ENCODE data around the gene CASKIN1. TPM values are rescaled to one million over a fixed set of nuclear protein-coding genes. Genes with fewer than 3 reads are reported as not detected.

The CASKIN1 gene
- total RNA-seq, 4 donors from 2014 or later, result 0.13 to 1.2 (median 0.40) TPM

- no peak overlapping the region for H3K4me3 ChIP-seq (replicated peaks in 1 of 3)
- no peaks in the 10 kb centered on the region for H3K27me3 ChIP-seq
- TF ChIP-seq CTCF (IDR thresholded peaks at IDR 0.05) (no peak), POLR2A (IDR thresholded peaks at IDR 0.05) (no peak)
- intact Hi-C loops (cut with DNase I), result no loop called here
- H3K9me3 ChIP-seq, result no peaks in the 10 kb centered on the region
- DNase-seq, result no peak
- no peaks in the 10 kb centered on the region for H3K36me3 ChIP-seq
- no peak overlapping the region for H3K27ac ChIP-seq
- WGBS, 2 donors, result 91 to 93% methylated on average over 13 of the region's 13 CpGs
- H3K4me1 ChIP-seq, result no peaks in the 10 kb centered on the region
Measured at GRCh38 chr16:2186064-2186463, 10.3 kb downstream of the CASKIN1 start.

GRCh38 chr16:2184962-2185361, 11.4 kb downstream of the CASKIN1 start:
- no peaks in the 10 kb centered on the region for H3K9me3 ChIP-seq
- no peaks in the 10 kb centered on the region for H3K27me3 ChIP-seq
- WGBS, 2 donors, result 90 to 94% methylated on average over 2 to 20 of the region's 20 CpGs
- TF ChIP-seq POLR2A (IDR thresholded peaks at IDR 0.05), result no peak
- no peak for TF ChIP-seq CTCF (IDR thresholded peaks at IDR 0.05)
- no peak overlapping the region for H3K4me3 ChIP-seq (replicated peaks in 1 of 3)
- DNase-seq, result no peak
- H3K27ac ChIP-seq, result no peak overlapping the region
- no peaks in the 10 kb centered on the region for H3K4me1 ChIP-seq
- intact Hi-C loops (cut with DNase I), result no loop called here
- H3K36me3 ChIP-seq, result no peaks in the 10 kb centered on the region

- Histone ChIP-seq H3K27ac (no peak overlapping the region), H3K4me3 (replicated peaks in 1 of 3) (no peak overlapping the region), H3K9me3 (no peaks in the 10 kb centered on the region), H3K27me3 (no peaks in the 10 kb centered on the region), H3K36me3 (no peaks in the 10 kb centered on the region), H3K4me1 (no peaks in the 10 kb centered on the region)
- TF ChIP-seq POLR2A (IDR thresholded peaks at IDR 0.05) (no peak), CTCF (IDR thresholded peaks at IDR 0.05) (no peak)
- intact Hi-C loops (cut with DNase I), result no loop called here
- WGBS, 2 donors, result 91 to 92% methylated on average over 13 to 15 of the region's 19 CpGs
- DNase-seq, result no peak
Measured at GRCh38 chr16:2184346-2184745, 12.1 kb downstream of the CASKIN1 start.

- Histone ChIP-seq H3K27me3 (no peaks in the 10 kb centered on the region), H3K9me3 (no peaks in the 10 kb centered on the region), H3K4me1 (no peaks in the 10 kb centered on the region), H3K27ac (no peak overlapping the region), H3K36me3 (no peaks in the 10 kb centered on the region), H3K4me3 (replicated peaks in 1 of 3) (no peak overlapping the region)
- intact Hi-C loops (cut with DNase I), result no loop called here
- DNase-seq, result no peak
- no peak for TF ChIP-seq CTCF (IDR thresholded peaks at IDR 0.05)
- WGBS, 2 donors, result 91 to 92% methylated on average over 5 to 24 of the region's 30 CpGs
Measured at GRCh38 chr16:2183671-2184070, 12.7 kb downstream of the CASKIN1 start.

GRCh38 chr16:2181952-2182351, 14.5 kb downstream of the CASKIN1 start:
- H3K27me3 ChIP-seq, result no peaks in the 10 kb centered on the region
- no peak overlapping the region for H3K4me3 ChIP-seq (replicated peaks in 1 of 3)
- H3K9me3 ChIP-seq, result no peaks in the 10 kb centered on the region
- H3K4me1 ChIP-seq, result no peaks in the 10 kb centered on the region
- peaks cover 0 to 9% of the 10 kb centered on the region in 2 donors for H3K36me3 ChIP-seq
- 94 to 95% methylated on average over 16 to 19 of the region's 20 CpGs for WGBS, 2 donors
- DNase-seq, result no peak
- H3K27ac ChIP-seq, result no peak overlapping the region
- intact Hi-C loops (cut with DNase I), result no loop called here
- TF ChIP-seq POLR2A (IDR thresholded peaks at IDR 0.05), result no peak
- no peak for TF ChIP-seq CTCF (IDR thresholded peaks at IDR 0.05)
